ENCODE results near the gene ELF5.

DNA sequence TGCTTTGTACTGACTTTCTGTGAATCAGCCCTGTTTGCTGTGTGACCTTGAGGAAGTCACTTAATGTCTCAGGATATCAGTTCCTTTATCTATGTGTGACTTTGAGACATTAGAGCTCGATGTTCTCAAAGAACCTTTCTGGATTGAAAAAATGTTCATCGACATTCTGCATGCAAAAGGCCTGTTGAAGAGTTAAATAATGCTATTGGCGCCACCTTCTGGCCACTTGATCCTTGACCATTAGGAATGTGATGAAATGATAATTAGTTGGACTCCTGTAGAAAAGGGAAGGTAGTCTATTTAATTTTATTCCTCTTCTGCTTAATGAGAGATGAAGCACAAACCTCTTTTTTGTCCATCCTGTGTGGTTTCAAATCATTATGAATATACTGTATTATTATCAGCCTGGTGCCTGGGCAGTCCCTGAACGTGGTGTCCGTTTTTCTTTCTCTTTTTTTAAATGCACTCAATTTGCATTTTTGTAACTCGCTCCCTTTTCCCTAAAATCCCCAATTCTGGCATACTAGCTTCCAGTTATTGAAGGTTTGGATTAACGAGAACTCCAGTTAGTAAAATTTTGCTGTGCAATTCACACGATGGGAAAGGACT is 20.7 kb downstream of the ELF5 start:
- TF ChIP-seq CTCF (IDR thresholded peaks at IDR 0.05; ENCODE audit: insufficient read depth, low read length) (peak; percentile 48), POLR2AphosphoS5 (IDR thresholded peaks at IDR 0.05; ENCODE audit: low read depth) (no peak), REST (IDR thresholded peaks at IDR 0.05; ENCODE audit: insufficient replicate concordance, low read depth) (no peak), GABPA (IDR thresholded peaks at IDR 0.05; ENCODE audit: low read depth) (no peak)

All from HL-60 (cell line).